ENCODE results near the gene SLC25A21.
"Not testable (repeated sequence)": the region's sequence is repeated elsewhere in the genome, so short reads cannot be mapped to it uniquely, and the experiment has no call there.

SLC25A21 gene

DNA sequence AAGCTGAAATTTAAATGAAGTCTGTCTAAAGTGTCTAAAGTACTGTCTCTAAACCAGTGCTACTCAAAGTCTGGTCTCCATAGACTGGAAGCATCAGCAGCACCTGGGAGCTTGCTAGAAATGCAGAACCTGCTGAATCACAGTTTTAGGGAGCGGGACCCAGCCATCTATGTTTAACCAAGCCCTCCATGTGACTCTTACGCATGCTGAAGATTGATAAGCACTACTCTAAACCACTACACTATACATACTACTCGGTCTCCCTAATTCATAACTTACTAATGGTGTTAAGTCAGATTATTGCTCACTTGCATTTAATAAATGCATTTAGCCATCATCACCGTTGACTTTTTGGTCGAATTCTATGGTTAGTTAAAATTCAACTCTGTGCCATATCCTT is 88.8 kb downstream of the SLC25A21 start:
- no peak for DNase-seq

GRCh38 chr14:37082449-37082848 is 90.0 kb downstream of the SLC25A21 start:
- DNase-seq: no peak

- DNase-seq: no peak
These were observed 90.5 kb downstream of the SLC25A21 start for GRCh38 chr14:37081856-37082255.

DNA sequence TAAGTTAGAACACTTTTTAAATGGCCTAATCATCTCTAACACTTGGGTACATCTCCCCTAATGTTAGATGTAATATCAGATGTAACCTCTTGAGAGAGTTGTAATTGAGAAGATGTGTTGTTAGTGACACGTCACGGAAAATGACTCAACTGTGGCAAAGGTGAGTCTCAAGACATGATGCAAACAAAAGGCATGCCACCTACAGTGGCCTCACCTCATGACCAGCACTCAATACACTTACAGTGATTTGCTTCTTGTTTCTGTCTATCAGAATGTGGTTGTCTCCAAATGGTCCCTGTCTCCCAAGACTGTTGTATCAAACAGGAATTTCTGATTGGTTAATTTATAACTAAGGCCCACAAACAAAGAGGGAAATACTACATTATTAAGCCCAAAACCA is 91.2 kb downstream of the SLC25A21 start:
- no peak for DNase-seq

DNA sequence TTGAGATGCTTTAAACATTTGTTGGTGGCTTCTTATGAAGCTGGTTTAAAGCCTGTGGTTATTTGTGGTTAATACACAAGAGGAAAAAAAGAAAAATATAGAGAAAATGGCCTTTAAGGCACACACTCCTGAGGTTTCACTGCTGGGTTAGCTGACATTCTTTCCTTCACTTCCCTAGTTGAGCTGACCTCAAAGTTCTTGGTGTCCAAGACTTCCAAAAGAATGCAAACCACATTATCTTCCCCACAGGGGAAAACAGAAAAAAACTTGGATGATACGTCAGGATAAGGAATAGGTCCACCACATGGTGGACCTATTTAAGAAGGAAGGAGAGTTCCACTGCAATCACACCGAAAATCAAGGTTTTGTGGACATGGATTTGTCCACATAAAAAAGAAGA is 94.3 kb downstream of the SLC25A21 start:
- no peak for DNase-seq

DNA sequence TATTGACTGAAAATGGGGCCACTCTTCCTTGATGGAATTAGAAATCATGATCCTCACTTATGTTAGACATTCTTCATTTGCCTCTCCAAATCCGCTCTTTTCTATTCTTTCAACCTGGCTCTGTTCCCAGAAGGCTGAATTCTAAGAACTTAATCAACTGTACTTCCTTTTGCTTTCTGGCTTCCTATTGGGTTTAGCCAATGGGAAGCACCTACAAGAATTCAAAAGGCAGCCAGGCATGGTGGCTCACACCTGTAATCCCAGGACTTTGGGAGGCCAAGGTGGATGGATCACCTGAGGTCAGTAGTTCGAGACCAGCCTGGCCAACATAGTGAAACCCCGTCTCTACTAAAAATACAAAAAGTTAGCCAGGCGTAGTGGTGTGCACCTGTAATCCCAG is 98.1 kb downstream of the SLC25A21 start:
- not testable (repeated sequence) for DNase-seq

DNA sequence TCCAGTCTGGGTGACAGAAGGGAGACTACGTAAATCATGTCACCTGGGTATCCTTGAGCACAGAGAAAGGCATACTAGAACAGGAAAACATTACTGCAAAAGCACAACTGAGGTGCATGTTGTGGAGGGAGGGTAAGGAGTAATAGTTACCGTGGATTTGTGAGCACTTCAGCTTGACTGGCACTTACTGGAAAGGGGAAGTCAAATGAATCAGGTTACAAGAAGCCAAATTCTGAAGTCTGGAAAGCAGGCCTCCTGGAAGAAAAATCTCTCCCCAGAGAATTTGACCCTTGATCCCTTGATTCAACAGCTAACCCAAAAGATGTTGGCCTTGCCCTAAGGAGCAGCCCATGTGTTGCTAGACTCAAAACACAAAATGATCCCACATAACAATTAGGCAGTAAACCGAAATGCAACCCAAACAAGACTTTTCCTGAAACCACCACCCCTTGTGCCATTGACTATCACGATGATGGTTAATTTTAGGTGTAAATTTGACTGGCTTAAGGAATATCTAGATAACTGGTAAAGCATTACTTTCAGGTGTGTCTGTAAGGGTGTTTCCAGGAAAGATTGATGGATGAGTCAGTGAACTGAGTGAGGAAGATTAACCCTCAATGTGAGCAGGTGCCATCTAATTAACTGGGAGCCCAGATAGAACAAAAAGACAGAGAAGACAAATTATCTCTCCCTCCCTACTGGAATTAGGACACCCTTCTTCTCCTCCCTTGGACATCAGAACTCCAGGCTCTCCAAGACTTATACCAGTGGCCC is 108.8 kb downstream of the SLC25A21 start:
- DNase-seq: no peak

- DNase-seq: no peak
These were observed 110.1 kb downstream of the SLC25A21 start for GRCh38 chr14:37062191-37062803.

- no peak for DNase-seq
These were observed 110.7 kb downstream of the SLC25A21 start for GRCh38 chr14:37061697-37062096.

DNA sequence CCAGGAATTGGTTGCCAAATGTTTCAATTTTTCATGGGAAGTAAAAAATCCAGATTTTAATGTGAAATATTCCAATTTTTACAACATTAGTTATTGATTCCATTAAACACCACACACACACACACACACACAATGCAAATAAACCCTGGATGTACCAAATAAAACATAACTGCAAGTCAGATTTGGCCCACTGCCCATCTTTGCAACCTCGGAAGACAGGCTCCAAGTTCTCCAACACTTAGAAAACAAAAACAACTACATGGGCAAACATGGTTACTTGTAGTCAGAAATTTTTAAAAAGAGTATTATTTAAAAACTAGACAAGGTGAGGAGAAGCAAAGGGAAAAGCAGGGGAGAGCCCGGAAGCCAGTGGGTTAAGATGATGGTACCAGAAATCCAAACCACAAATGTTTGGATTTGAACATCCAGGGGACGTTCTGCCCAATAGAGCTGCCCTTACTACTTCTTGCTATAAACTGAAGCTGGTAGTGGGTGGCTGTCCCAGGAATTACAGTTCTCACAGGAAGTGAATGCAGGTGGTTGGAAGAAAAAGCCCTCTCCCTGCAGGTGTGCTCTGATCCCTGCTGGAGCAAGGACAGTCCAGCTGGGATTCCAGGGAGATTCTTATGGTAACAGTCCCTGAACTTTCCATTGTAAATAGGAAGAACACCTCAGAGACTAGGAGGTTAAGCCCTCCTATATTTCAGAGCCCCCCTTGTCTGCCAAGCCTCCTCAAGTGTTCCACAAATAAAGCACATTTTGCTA is 111.7 kb downstream of the SLC25A21 start:
- no peak for DNase-seq

- DNase-seq: no peak
These were observed 114.6 kb downstream of the SLC25A21 start for GRCh38 chr14:37057776-37058175.

DNA sequence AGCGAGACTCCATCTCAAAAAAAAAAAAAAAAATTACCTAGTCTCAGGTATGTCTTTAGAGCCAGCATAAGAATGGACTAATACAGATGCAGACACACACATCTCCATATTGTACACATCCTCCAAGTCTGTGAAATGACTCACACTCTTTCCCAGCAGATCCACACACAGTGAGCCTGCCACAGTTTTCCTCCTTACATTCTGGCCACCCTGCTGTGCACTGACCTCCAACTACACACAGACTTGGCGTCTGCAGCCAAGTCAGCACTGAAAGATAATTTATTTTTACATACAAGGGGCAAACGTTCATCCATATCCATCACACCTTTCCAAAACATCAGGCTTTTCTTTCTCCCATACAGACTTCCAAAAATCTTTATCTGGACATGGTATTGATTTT is 115.9 kb downstream of the SLC25A21 start:
- no peak for DNase-seq

DNA sequence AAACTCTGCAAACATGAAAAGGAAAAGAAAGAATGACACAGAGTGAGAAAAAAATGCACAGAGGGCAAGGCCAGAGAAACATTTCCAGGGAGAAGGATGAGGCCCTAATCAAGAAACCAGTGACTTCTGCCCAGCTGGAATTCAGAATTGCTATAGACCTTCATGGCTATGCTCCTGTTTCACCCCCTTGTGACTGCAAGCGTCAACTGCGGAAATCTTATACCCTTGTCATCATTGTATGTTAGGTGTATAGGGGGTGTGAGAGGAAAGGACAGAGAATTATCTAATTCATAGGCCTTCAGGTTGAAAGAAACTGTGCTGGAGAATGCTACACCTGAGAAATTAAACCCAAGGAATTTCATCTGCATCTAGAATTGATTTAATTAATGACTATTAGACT is 117.5 kb downstream of the SLC25A21 start:
- no peak for DNase-seq

DNA sequence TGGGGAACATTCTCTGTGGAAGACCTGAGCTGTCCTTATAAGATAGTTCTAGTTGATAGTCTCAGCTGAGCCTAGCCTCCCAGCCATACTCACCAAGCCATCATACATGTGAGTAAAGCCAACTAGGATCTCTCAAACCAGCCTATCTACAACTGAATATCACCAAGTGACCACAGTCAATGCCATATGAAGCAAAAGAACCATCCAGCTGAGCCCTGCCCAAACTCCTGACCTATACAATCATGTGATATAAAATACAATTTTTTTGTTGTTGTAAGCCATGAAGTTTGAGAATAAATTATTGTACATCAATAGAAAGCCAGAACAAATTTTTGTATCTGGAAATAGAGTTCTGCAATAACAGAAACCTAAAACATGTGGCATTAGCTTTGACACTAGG is 118.3 kb downstream of the SLC25A21 start:
- DNase-seq: no peak

DNA sequence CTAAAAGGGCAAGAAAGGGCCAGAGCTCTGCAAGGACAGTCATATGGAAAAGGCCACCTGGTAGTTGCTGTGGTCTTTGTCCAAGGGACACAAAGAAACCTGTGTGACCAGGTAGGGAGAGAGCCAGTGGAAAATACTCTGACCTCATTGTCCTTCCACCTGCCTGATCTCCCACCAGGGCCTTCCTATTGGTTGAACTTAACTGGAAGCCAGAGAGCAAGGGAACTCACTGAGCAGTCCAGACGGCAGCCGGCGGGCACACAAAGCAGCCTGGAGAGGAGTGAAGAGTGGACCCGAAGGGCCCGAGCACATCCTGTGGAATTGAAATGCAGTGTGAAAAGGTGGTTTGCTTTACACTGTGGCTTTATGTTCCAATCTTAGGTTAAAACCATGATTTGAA is 120.7 kb downstream of the SLC25A21 start:
- no peak for DNase-seq

DNA sequence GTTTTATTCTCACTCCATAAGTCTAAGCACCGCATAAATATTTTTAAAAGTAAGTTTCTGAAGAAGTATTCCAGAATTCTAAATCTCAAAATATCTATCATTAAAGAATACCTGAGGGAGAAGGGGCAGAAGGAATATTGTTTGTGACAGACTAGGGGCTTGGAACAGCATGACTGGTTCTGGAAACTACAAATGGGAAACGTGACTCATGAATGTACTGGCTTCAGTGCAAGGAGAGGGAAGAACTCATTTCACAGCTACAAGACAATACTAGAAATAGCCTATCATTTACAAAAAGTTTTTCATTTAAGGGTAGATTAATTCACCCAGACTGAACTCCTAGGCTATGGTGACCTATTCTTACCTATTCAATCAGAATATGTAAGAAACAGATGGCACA is 121.3 kb downstream of the SLC25A21 start:
- DNase-seq: no peak

- no peak for DNase-seq
These were observed 123.7 kb downstream of the SLC25A21 start for GRCh38 chr14:37048666-37049071.

- no peak for DNase-seq
These were observed 124.4 kb downstream of the SLC25A21 start for GRCh38 chr14:37047996-37048395.

GRCh38 chr14:37047226-37047625 is 125.2 kb downstream of the SLC25A21 start:
- no peak for DNase-seq

DNA sequence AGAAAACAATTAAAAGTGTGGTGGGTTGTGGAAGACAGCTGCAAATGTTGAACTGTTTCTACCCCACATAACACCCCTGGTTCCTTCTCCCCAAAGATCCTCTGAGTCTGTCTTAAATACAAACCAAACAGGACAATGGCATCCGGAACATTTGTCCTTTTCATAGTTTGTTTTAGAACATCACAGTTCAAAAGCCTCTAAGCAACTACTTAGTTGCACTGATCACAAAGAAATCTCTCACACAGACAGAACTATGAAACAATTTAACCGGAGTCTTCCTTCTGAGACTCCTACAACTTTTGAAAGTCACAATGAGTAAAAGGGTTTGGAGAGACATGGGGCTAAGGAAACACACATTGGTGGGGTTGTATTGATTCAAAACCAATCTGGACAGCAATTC is 125.6 kb downstream of the SLC25A21 start:
- DNase-seq: no peak

DNA sequence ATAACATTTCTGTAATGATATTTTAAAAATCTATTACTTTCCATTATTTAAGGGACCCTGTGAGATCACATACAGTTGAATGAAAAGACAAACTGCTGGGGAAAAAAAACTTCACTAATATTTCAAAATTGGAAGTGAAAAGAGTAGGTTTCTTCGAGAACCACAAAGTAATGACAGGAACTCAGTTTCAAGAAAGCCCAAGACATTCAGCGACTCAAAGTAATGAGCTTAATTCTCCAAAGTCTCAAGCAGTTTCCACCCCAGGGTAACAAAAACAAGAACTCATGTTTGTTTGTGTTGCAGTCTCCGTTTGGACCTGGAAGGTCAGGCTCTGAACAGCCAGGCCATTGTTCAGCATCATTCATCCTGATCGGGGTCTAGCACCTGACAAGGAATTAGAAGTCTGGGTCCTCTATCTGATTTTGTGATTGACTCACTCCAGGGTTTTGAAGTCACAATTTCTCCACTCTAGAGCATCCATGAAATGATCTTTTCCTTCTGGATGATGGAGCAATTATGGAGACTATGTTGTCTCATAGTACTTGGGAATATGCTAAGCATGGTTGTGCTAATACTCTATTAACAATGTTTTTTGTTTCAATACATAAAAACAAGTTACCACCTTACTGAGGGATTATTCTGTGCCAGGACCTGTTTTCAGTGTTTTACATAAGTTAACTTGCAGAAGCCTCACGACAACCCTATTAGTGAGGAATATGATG is 126.9 kb downstream of the SLC25A21 start:
- no peak for DNase-seq

DNA sequence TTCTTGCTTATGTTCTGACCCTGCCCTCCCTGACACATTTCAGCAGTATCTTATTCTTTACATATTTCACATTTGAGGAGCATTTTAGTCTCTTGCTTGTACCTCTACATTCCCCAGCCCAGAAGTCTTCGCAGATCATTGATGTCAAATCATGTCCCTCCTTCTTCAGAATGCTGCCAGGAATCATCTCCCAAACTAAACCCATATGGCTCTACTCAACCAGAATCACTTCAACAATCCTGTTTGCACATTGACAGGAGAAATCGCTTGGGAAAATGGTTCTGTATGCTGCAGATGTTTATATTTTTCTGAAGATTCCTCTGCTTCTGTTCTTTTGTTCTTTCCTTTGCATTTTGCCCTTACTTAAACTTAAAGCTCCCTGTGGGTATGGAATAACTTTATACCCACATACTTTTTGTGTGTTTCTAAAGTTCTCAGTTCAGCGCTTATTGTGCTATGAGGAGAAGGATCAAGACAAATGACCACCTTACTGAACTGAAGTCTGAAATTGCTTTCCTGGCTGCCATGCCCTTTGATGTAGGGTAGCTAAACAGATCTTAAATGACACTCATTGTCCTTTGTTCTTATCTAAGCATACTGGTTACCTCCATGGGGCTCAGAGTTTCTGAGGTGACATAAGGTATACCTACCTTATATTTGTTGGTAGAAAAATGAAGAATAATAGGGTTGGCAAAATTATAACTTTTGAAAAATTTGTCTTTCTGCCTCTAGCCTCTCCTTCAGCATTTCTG is 134.6 kb downstream of the SLC25A21 start:
- DNase-seq: no peak
